GM18951 (cell line): ENCODE data around the gene TMEM30B.

ENCODE experiments used
- POLR2A ChIP-seq: IDR thresholded peaks from 4 replicates; pipeline ENCODE4 v1.6.1; 2011; ENCODE audit warnings: mild to moderate bottlenecking; ENCODE audit not compliant: insufficient read length, insufficient read depth; ENCODE audit errors: extremely low read depth
- in situ Hi-C: fragments of 300-500 bp; cut with MboI; formaldehyde crosslinking; loops from one replicate; pipeline ENCODE4 v1.12.0; 2022; ENCODE audit warnings: low sequenced_read_pairs, mixed read lengths, inconsistent platforms; ENCODE audit not compliant: unreplicated experiment

The TMEM30B gene

DNA sequence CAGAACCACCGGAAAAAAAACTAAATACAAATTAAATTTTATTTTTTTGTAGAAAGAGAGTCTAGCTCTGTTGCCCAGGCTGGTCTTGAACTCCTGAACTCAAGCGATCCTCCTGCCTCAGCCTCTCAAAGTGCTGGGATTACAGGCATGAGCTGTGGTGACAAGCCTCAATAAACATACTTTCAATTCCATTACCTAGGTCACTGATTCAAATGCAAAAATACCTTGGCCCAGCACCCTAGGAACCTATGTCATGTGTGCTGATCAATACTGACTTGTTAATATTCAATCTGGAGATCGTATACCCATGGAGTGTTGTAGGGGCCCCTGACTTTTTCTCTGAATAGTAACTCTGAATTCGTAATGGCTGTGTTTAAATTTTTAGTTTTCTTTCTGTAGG is 7.1 kb upstream of the TMEM30B start:
- in situ Hi-C loops: no loop called here
- no peak for TF ChIP-seq POLR2A

DNA sequence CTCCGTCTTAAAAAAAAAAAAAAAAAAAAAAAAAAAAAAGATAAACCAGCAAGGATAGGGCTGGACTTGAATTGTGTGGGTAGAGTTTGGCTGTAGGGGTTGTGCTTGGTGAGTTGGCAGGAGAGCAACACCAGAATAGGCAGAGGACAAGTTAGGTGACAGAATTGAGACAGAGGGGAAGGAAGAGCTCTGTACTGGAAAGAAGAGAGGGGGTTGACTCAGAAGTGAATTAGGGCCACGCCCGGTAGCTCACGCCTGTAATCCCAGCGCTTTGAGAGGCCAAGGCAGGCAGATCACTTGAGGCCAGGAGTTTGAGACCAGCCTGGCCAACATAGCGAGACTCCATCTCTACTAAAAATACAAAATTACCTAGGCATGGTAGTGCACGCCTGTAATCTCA is 6.1 kb upstream of the TMEM30B start:
- no peak for TF ChIP-seq POLR2A
- in situ Hi-C loops: no loop called here

DNA sequence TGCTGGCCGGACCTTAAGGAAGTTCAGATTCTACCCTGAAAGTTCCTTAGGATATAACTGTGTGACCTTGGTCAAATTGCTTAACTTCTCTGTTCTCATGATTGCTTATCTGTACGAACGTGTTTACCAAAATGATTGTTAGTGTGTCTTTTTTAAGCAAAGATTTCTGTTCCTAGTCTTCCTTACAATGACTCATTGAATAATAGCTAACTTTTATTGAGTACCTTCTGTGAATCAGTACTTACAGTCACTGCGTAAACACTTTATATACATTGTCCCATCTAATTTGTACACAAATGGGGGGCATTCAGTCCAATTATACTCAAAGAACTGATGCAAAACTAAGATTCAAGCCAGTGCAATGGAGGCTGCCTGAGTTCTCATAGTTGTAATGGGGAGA is 4.2 kb upstream of the TMEM30B start:
- in situ Hi-C loops: no loop called here
- no peak for TF ChIP-seq POLR2A

DNA sequence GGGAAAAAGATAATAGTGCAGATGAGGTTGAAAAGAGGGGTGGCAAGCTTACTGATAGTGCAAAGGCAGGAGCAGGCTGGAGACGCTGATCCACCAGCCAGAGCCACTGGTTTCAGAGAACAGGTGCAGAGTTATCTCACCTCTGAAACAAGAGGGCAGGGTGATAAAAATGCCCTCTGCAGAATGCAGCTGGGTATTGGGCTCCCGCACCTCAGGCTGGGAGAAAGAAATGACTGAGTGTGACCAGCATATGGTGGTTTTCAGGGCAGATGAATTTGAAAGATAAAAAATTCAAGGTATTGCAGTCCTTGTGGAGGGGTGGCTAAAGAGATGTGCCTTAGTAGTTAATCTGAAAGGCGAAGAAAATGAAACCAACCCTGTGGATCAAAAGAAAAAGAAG is 2.9 kb upstream of the TMEM30B start:
- in situ Hi-C loops: no loop called here
- no peak for TF ChIP-seq POLR2A

DNA sequence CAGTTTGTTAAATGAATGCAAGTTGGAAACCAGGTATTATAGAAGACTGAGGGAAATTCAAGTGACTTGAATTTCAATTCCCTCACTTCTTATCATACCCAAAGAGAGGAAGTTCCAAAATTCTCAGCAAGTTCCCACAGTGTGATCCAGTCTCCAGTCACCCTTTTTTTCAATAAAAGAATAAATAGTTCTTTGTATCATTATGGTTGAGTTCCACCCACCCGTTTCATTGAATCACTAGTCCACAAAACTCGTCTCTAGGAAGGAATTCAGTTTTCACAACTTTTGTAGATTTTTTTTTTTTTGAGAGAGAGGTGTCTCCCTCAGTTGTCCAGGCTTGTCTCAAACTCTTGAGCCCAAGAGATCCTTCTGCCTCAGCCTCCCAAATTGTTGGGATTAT is 1.6 kb upstream of the TMEM30B start:
- in situ Hi-C loops: no loop called here

DNA sequence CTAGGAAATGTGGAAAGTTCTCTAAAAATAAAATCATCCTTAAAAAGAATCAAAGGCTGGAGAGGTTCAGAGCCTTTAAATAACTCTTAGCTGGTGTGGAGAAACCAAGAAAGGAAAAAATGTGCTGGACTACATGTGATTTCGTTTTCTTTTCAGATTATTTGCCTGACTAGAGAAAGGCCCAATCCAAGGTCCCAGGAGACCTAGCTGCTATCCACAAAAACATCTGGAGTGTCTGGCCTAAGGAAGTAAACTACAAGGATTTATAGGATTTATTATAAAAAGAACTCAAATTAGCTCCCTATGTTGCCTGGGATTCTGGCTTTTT is 774 bp upstream of the TMEM30B start:
- in situ Hi-C loops: no loop called here
- TF ChIP-seq POLR2A: no peak

More for the DNA sequence above, 1.6 kb upstream of the TMEM30B start:
- no peak for TF ChIP-seq POLR2A

DNA sequence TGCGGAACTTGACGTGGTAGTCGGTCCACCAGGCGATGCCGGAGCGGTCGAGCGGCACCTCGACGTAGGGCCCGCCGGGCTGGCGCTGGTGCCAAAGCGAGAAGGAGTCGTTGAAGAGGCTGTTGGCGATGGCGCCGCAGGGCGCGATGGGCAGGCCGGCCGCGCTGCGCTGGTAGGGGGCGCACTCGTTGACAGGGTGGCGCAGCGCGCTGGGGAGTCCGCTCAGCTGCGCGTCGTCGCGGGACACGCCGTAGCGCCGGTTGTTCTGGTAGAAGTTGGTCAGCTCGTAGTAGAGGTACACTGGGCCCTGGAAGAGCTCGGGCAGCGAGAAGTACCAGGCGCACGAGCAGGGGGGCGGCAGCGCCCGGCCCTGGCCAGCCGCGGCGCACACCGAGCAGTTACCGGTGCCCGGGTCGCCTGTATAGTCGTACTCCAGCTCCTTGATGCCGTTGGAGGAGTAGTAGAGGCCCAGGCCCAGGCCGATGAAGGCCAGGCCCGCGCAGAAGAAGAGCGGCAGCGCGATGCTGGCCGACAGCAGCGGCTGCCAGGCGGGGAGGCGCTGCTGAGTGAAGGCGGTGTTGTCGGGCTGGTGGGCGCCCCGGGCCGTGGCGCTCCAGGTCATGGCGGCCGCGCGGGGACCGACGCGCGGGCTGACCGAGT is 482 bp downstream of the TMEM30B start:
- TF ChIP-seq POLR2A: no peak
- in situ Hi-C loops: no loop called here

DNA sequence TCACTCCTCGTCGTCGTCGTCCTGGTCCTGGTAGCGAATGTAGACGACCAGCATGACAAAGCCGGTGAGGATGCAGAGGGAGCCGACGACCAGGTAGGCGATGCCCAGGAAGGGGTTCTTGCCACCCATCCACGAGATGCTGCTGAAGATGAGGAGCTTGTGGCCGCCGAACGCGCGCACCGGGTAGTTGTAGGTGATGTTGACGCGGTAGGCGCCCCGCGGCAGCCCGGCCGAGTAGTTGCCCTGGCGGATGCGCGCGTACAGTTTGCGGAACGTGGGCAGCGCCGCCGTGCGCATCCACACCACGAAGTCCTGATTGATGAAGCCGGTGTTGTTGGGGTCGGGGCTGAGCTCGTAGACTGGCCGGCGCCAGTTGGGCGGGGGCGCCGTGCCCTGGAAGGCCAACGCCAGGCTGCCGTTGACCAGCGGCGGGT is 1.0 kb downstream of the TMEM30B start:
- in situ Hi-C loops: no loop called here
- no peak for TF ChIP-seq POLR2A

DNA sequence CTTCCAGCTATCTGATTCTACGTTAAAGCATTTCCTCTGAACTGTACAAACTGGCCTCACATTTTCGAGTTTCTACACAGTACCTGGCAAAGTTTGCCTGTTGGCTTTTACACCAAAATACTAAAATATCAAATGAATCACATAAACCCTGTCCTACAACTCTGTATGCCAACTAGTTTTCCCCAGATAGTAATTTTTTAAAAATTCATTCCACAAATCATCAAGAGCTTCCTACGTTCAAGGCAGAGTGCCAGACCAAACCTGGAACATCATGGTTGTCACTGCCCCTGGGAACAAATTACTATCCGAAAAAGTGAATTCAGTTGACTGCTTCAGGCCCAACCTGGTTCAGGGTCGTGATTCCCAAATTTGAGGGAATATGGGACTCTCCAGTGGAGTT is 2.1 kb downstream of the TMEM30B start:
- in situ Hi-C loops: no loop called here
- TF ChIP-seq POLR2A: no peak

DNA sequence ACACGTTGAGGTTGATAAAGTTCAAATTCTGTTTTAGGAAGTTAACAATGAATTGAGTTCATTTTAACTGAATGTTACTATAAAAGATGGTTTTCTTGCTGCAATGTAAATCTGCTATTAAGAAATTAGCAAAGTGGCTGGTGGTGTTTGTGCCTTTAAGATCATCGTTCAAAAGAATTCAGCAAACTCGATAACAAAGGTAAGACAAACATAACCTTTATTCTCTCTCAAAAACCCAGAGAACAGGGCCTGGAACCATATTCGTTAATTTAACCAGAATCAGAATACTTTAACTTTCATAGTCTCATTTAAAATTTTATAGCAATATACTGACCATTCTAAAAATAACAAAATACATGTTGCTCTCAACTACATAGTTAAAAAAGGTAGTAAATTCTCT is 3.4 kb downstream of the TMEM30B start:
- in situ Hi-C loops: no loop called here
- TF ChIP-seq POLR2A: no peak

DNA sequence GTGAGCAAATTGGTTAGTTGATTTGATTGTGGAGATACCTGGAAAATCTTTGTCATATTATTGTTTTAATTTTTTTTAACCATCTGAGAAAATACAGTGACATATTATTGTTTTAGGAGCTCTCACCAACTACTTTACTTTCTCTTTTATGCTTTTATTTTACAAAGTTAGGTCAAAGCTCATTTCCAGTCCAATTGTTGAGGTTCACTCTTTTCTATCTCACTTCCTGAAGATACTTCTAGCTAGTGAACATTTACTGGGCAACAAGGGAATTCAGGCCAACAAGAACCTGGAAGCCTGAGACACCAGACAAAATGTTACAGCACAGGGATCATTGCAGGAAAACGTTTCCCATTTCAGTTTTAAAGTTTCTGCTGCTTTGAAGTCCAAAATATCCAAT is 3.9 kb downstream of the TMEM30B start:
- in situ Hi-C loops: no loop called here
- no peak for TF ChIP-seq POLR2A

DNA sequence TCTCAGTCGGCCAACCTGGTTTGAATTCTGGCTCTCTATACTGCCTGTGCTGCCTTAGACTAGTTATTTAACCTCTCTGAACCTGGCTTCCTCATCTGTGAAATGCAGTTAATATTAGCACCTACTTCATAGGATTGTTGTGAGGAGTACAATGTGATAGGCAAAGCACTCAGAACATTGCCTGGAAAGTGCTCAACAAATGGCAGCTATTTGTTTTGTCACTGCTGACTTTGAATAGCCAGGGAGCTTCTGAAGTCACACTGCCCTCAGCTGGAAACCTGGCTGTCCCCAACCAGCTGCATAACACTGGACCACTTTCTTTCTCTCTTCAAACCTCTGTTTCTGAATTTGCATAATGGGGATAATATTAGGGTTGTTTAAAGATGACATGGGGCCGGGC is 9.6 kb downstream of the TMEM30B start:
- no peak for TF ChIP-seq POLR2A
- in situ Hi-C loops: loop anchor here (25.0 kb wide), 1 partner anchor 634 kb away; the partner anchor contains the start of gene SIX1

DNA sequence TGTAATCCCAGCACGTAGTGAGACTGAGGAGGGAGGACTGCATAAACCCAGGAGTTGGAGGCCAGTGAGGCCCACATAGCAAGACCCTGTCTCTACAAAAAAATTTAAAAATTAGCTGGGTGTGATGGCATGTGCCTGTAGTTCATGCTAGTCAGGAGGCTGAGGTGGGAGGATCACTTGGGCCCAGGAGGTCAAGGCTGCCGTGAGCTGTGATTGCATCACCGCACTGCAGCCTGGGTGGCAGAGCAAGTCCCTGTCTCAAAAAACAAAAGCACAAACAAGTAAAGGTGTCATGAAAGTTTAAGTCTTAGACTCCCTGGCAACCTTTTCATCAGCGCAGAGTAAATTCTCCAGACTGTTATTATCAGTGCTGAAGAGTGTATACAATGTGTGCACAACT is 10.4 kb downstream of the TMEM30B start:
- in situ Hi-C loops: loop anchor here (25.0 kb wide), 1 partner anchor 633 kb away; the partner anchor contains the start of gene SIX1
- TF ChIP-seq POLR2A: no peak

DNA sequence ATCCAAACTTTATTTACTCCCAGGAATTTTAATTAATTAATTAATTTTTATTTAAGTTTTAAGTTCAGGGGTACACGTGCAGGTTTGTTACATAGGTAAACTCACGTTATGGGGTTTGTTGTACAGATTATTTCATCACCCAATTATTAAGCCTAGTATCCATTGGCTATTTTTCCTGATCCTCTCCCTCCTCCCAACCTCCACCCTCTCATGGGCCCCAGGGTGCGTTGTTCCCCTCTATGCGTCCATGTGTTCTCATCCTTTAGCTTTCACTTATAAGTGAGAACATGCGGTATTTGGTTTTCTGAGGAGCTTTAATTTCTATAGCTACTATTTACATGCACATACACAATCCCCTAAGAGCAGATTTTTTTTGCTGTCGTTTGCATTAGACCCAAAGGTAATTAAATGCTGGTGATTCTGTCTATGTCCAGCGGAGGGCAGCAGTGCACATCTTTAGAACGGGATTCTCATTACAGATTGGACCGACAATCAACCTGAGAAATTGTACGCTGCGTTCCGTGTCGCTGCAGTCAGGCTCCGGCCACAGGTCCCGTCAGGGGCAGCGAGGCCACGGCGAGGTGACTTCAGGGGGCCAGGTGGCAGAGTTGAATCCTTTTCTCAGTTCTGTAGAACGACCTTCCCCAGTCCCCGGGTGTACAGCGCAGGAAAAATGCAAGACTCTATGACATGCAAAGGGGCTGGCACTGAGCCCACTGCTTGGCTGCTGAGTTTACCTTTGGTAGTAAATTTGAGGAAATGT is 11.6 kb downstream of the TMEM30B start:
- in situ Hi-C loops: loop anchor here (25.0 kb wide), 1 partner anchor 632 kb away; the partner anchor contains the start of gene SIX1
- no peak for TF ChIP-seq POLR2A

DNA sequence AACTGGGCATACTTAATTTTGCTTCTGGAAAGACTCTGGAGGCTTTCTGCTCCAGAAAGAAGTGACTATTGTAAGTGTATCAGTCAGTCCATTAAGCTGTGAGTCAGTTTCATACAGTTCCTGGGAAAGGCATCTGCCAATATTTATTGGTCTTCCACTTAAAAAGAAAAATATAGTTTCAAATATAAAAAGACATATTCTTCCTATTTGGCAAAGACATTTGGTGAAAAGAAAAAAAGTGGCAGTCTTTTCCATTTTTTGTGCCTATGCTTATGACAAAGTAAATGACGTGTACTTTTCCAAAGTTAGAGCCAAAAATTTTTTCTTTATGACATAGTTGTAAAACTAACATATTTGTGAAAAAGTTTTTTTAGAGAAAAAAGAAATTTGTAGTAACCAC is 12.3 kb downstream of the TMEM30B start:
- no peak for TF ChIP-seq POLR2A
- in situ Hi-C loops: loop anchor here (25.0 kb wide), 1 partner anchor 632 kb away; the partner anchor contains the start of gene SIX1
